HG03520 (cell line): ENCODE measurements around the gene ERF.

Experiments used
- ATAC-seq: cut with Tn5 transposase; IDR thresholded peaks from one replicate; pipeline ENCODE4 v1.9.1; 2021; ENCODE audit warnings: mild to moderate bottlenecking, moderate library complexity; ENCODE audit not compliant: unreplicated experiment

Gene ERF

GRCh38 chr19:42254850-42255765 is at the start of gene ERF:
Gene ERF, minus strand, starts transcription at chr19:42255128. Its CDS starts 129 bp downstream, at chr19:42254999.
- no peak for ATAC-seq

- ATAC-seq: no peak
These were observed 48.9 kb upstream of the ERF start for GRCh38 chr19:42303876-42304275.

- ATAC-seq: no peak
These were observed 48.2 kb upstream of the ERF start for GRCh38 chr19:42303101-42303464.

DNA sequence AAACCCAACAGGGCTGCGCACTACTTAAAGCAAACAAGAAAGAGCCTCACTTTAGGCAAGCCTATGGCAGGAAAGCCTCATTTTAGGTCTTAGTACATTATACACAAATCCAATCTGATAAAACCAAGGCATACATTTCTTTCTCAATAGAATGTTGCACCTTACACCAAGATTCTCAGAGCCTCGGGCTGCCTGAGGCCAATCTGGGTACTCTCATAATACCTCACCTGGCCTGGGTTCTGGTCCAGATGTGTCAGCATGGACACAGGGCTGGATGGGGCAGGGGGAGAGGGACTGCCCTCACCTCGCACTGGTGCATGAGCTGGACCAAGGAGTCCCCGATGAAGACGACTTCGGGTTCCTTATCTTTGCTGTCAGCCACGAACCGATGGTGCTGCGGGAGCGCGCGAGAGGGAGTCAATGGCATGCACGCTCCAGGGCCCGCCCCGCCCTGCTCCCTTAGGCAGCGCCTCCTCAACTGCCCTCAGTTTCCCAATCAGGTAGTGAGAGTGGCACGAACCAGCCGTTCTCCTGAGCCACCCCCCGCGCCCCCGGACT is 46.8 kb upstream of the ERF start, which contains the start of gene PRR19:
PRR19 (plus strand) TSS at position 487 of the 558 bp plus-strand sequence. CDS start 7,453 bp downstream, outside the sequence.
- ATAC-seq: no peak

DNA sequence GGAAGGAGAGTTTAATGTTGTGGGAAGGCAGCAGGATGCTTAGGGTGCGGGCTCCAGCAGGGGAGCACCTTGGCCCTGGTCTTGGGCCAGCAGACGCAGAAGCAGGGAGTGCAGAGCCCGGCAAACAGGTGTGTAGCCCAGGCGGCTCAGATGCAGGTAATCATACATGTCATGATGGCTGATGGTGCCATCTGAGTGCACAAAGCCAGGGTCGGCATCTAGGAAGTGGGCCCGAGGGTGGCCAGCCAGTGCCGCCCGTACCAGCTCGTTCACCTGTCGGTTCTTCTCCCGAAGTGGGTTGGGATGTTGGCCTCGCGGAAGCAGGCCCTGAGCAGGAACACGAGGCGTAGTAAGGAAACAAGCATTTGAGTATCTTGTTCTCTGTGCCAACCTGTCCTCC is 42.1 kb upstream of the ERF start:
- ATAC-seq: no peak

GRCh38 chr19:42295831-42296525 is 41.0 kb upstream of the ERF start:
- ATAC-seq: no peak

DNA sequence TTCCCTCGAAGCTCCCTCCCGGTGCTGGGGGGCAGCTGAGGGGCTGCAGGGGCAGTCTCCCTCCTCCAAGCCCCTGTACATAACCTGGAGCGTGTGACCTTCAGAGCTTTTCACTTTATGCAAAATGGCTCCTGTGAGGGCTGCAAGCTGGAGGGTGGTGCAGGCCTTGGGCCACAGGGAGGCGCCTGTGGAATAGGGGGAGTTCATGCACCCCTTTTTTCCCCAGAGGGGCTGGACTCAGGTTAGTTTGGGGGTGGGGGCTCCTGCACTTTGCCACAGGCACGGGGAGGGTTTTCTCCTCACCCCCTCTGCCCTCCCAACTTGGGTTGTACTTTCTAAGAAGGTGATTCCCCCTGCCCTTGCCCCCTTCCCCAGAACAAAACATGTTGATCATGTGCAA is 40.4 kb upstream of the ERF start:
- no peak for ATAC-seq

DNA sequence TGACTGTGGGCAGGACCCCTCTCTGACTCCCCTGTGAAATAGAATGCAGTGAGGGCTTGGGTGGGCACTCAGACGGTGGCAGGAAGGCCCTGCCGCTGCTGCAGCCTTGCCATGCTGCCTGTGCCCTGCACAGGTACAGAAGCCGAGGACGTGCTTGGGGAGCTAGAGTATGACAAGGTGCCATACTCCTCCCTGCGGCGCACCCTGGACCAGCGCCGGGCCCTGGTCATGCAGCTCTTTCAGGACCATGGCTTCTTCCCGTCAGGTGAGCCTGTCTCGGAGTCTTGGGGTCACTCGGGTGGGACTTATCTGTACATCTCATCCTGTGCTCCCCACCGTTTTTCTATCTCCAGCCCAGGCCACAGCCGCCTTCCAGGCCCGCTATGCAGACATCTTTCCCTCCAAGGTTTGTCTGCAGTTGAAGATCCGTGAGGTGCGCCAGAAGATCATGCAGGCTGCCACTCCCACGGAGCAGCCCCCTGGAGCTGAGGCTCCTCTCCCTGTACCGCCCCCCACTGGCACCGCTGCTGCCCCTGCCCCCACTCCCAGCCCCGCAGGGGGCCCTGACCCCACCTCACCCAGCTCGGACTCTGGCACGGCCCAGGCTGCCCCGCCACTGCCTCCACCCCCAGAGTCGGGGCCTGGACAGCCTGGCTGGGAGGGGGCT is 39.7 kb upstream of the ERF start:
- no peak for ATAC-seq

- no peak for ATAC-seq
These were observed 39.0 kb upstream of the ERF start for GRCh38 chr19:42293948-42294347.

DNA sequence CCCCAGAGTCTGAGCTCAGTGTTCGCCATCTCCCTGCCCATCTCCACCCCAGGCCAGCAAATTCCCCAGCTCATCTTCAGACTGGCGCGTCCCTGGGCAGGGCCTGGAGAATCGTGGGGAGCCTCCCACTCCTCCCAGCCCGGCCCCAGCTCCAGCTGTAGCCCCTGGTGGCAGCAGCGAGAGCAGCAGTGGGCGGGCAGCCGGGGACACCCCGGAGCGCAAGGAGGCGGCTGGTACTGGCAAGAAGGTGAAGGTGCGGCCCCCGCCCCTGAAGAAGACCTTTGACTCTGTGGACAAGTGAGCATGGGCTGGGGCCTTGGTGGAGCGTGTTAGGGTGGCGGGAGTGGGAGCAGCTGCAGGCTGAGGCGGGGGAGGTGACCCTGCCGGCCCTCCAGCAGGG is 38.6 kb upstream of the ERF start:
- no peak for ATAC-seq

DNA sequence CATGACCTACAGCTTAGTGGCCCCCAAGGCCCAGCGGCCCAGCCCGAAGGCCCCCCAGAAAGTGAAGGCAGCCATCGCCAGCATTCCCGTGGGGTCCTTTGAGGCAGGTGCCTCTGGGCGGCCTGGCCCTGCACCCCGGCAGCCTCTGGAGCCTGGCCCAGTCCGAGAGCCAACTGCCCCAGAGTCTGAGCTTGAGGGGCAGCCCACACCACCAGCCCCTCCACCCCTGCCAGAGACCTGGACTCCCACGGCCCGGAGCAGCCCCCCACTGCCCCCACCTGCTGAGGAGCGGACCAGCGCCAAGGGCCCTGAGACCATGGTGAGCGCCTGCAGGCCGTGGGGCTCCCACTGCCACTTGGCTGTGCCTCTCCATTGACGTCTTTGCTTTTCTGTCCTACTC is 38.0 kb upstream of the ERF start:
- ATAC-seq: no peak

- ATAC-seq: no peak
These were observed 37.4 kb upstream of the ERF start for GRCh38 chr19:42292042-42292960.

- ATAC-seq: no peak
These were observed 36.5 kb upstream of the ERF start for GRCh38 chr19:42291435-42291810.

GRCh38 chr19:42290523-42291434 is 35.9 kb upstream of the ERF start:
- ATAC-seq: no peak

GRCh38 chr19:42290136-42290522 is 35.2 kb upstream of the ERF start:
- ATAC-seq: no peak

DNA sequence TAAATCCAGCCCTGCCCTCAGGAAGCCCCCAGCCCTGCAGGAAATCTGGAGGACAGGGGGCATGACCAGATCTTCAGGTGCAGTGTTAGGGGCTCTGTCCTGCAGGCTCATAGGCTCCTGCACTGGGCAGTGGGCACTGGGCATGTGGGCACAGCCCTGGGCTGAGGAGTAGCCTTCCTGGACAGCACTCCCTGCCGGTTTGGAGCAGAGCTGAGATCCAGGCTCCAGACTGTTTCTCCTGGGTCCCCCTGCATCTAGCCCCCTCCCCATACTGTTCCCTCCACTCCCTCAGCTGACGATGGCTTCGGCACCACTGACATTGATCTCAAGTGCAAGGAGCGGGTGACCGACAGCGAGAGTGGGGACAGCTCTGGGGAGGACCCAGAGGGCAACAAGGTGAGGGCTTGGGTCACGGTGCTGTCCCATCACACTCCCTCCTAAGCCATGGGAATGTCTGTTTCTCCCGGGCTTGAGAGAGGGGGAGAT is 34.7 kb upstream of the ERF start:
- ATAC-seq: no peak

GRCh38 chr19:42288881-42289555 is 34.1 kb upstream of the ERF start:
- ATAC-seq: no peak

GRCh38 chr19:42288387-42288786 is 33.5 kb upstream of the ERF start:
- ATAC-seq: no peak

GRCh38 chr19:42287827-42288107 is 32.8 kb upstream of the ERF start:
- ATAC-seq: no peak
